GM18526 (cell line): ENCODE measurements around the gene WDR86.

Experiments used
- POLR2A ChIP-seq: IDR thresholded peaks from 3 replicates; pipeline ENCODE4 v1.6.1; 2011; ENCODE audit not compliant: insufficient read length; ENCODE audit errors: extremely low read depth

WDR86 gene

DNA sequence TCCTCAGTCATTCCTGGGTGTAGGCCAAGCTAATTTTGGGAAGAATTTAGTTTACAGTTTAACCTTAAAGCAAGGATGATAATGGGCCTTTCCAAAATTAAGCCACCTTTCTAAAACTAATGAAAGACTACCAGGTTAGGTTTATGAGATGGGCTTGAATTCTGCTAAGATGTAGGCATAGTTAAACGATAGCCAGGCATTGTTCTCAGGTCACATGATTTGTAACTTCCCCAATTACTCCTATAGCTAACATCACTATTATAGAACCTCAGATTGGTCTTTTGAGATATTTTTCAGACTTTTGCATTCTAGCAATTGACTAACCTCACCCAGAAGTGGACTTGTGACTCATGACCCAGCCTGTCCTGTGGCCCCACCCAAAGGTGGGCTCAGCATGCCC is 75.2 kb downstream of the WDR86 start:
- no peak for TF ChIP-seq POLR2A
